SK-N-SH (cell line): ENCODE measurements around the gene SELENOI.

Experiments
- POLR2AphosphoS5 ChIP-seq: IDR thresholded peaks from 2 replicates; pipeline ENCODE4 v1.6.1; 2012; ENCODE audit warnings: low read depth, low read length
- RCOR1 ChIP-seq: fragments of 150-350 bp; IDR thresholded peaks from 2 replicates; pipeline ENCODE4 v1.6.1; 2017; ENCODE audit warnings: antibody characterized with exemption, low read length
- SIN3A ChIP-seq: IDR thresholded peaks from 2 replicates; pipeline ENCODE4 v1.6.1; 2012; ENCODE audit warnings: low read depth, mild to moderate bottlenecking, low read length, moderate library complexity, borderline replicate concordance
- SMC3 ChIP-seq: IDR thresholded peaks from 2 replicates; pipeline ENCODE4 v1.6.1; 2012; ENCODE audit warnings: low read depth, low read length, improper control_type of control experiment
- YY1 ChIP-seq: IDR thresholded peaks from 2 replicates; pipeline ENCODE4 v1.4.0; 2012; ENCODE audit warnings: low read depth, mild to moderate bottlenecking
- TF ChIP-seq, protein P1 (sequence below): fragments of 200-600 bp; sonication (generic); IDR thresholded peaks from 2 replicates; pipeline ENCODE4 v1.6.1; 2017; ENCODE audit warnings: antibody characterized with exemption, mild to moderate bottlenecking, moderate library complexity

DNA sequence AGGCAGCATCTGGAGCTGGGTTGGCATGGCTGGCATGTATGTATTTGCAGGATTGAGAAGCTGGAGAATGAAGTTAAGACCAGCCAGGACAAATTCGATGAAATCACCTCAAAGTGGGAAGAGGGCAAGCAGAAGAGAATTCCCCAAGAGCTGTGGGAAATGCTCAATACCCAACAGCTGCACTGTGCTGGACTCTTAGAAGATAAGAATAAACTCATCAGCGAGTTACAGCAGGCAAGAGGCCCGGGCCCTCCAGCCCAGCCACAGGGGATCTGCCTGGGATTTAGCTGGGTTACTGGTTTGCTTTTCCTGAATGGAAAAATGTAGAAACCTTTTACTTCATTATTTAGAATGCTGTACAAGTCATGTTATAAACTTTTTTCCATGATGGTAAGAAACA, 78.3 kb downstream of the SELENOI start:
- TF ChIP-seq, protein P1, sequence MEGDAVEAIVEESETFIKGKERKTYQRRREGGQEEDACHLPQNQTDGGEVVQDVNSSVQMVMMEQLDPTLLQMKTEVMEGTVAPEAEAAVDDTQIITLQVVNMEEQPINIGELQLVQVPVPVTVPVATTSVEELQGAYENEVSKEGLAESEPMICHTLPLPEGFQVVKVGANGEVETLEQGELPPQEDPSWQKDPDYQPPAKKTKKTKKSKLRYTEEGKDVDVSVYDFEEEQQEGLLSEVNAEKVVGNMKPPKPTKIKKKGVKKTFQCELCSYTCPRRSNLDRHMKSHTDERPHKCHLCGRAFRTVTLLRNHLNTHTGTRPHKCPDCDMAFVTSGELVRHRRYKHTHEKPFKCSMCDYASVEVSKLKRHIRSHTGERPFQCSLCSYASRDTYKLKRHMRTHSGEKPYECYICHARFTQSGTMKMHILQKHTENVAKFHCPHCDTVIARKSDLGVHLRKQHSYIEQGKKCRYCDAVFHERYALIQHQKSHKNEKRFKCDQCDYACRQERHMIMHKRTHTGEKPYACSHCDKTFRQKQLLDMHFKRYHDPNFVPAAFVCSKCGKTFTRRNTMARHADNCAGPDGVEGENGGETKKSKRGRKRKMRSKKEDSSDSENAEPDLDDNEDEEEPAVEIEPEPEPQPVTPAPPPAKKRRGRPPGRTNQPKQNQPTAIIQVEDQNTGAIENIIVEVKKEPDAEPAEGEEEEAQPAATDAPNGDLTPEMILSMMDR = no peak
- TF ChIP-seq POLR2AphosphoS5 = no peak
- no peak for TF ChIP-seq SMC3
- TF ChIP-seq RCOR1 = no peak
- TF ChIP-seq YY1 = no peak
- no peak for TF ChIP-seq SIN3A
